ENCODE results near the gene OAT. TPM values are rescaled to one million over a fixed set of nuclear protein-coding genes. Genes with fewer than 3 reads are reported as not detected.
A peak's percentile ranks its signal among the peaks of the same experiment; 100 is the strongest.

OAT gene
- total RNA-seq, 1 experiment from 2014 or later, result 25.2 TPM

- H3K27ac ChIP-seq (ENCODE audit: low read depth, low read length, poor library complexity, severe bottlenecking), result no peak overlapping the region
- H3K36me3 ChIP-seq (ENCODE audit: insufficient read depth, low read length, poor library complexity, severe bottlenecking), result peaks cover 4% of the 10 kb centered on the region
- H3K27me3 ChIP-seq (replicated peaks; ENCODE audit: insufficient read depth, low read depth, low read length, poor library complexity), result no peaks in the 10 kb centered on the region
- ChIA-PET CTCF (no interaction called here), POLR2A (ENCODE audit: low non-redundant PET) (no interaction called here)
- no TSS peak for BruUV-seq (replicated peaks)
- intact Hi-C loops (cut with micrococcal nuclease; ENCODE audit: unreplicated experiment), result no loop called here
- TF ChIP-seq EZH2 (IDR thresholded peaks at IDR 0.05; ENCODE audit: borderline replicate concordance, low read depth, low read length, poor library complexity, severe bottlenecking), result no peak
- TF ChIP-seq CTCF (conservative IDR thresholded peaks at IDR 0.05; ENCODE audit: low read depth, low read length), result no peak
- no peaks in the 10 kb centered on the region for H3K9me3 ChIP-seq (ENCODE audit: low read depth, low read length, poor library complexity, severe bottlenecking)
- no peak for DNase-seq (ENCODE audit: low spot score)
- H3K4me1 ChIP-seq (ENCODE audit: insufficient read depth, low read length, poor library complexity, severe bottlenecking), result no peaks in the 10 kb centered on the region
- no peak overlapping the region for H3K4me3 ChIP-seq (ENCODE audit: low read depth, low read length, poor library complexity, severe bottlenecking)
Measured at GRCh38 chr10:124408357-124408756, 10.4 kb downstream of the OAT start.

- ChIA-PET POLR2A (ENCODE audit: low non-redundant PET) (no interaction called here), CTCF (no interaction called here)
- no peak for DNase-seq (ENCODE audit: low spot score)
- Histone ChIP-seq H3K27ac (ENCODE audit: low read depth, low read length, poor library complexity, severe bottlenecking) (no peak overlapping the region), H3K36me3 (ENCODE audit: insufficient read depth, low read length, poor library complexity, severe bottlenecking) (peaks cover 4% of the 10 kb centered on the region), H3K27me3 (replicated peaks; ENCODE audit: insufficient read depth, low read depth, low read length, poor library complexity) (no peaks in the 10 kb centered on the region), H3K9me3 (ENCODE audit: low read depth, low read length, poor library complexity, severe bottlenecking) (no peaks in the 10 kb centered on the region), H3K4me1 (ENCODE audit: insufficient read depth, low read length, poor library complexity, severe bottlenecking) (no peaks in the 10 kb centered on the region), H3K4me3 (ENCODE audit: low read depth, low read length, poor library complexity, severe bottlenecking) (no peak overlapping the region)
- TSS peak; percentile 27 for BruUV-seq (replicated peaks)
- intact Hi-C loops (cut with micrococcal nuclease; ENCODE audit: unreplicated experiment), result no loop called here
- TF ChIP-seq CTCF (conservative IDR thresholded peaks at IDR 0.05; ENCODE audit: low read depth, low read length), result no peak
- TF ChIP-seq EZH2 (IDR thresholded peaks at IDR 0.05; ENCODE audit: borderline replicate concordance, low read depth, low read length, poor library complexity, severe bottlenecking), result no peak
Measured at GRCh38 chr10:124407456-124407855, 11.3 kb downstream of the OAT start.

GRCh38 chr10:124403548-124403947 is 15.2 kb downstream of the OAT start:
- intact Hi-C loops (cut with micrococcal nuclease; ENCODE audit: unreplicated experiment), result no loop called here
- Histone ChIP-seq H3K4me3 (ENCODE audit: low read depth, low read length, poor library complexity, severe bottlenecking) (no peak overlapping the region), H3K4me1 (ENCODE audit: insufficient read depth, low read length, poor library complexity, severe bottlenecking) (no peaks in the 10 kb centered on the region), H3K36me3 (ENCODE audit: insufficient read depth, low read length, poor library complexity, severe bottlenecking) (peaks cover 3% of the 10 kb centered on the region), H3K9me3 (ENCODE audit: low read depth, low read length, poor library complexity, severe bottlenecking) (no peaks in the 10 kb centered on the region), H3K27ac (ENCODE audit: low read depth, low read length, poor library complexity, severe bottlenecking) (no peak overlapping the region), H3K27me3 (replicated peaks; ENCODE audit: insufficient read depth, low read depth, low read length, poor library complexity) (no peaks in the 10 kb centered on the region)
- POLR2A ChIA-PET (ENCODE audit: low non-redundant PET), result no interaction called here
- DNase-seq (ENCODE audit: low spot score), result peak; percentile 88
- no TSS peak for BruUV-seq (replicated peaks)
- CTCF ChIA-PET, result interaction anchor here (0.5 to 1.1 kb wide), 11 partner anchors 11 to 454 kb away, joined by 3 to 18 read pairs (median 3); no protein-coding TSS in a partner anchor
- TF ChIP-seq CTCF (conservative IDR thresholded peaks at IDR 0.05; ENCODE audit: low read depth, low read length), result peak; percentile 70
- TF ChIP-seq EZH2 (IDR thresholded peaks at IDR 0.05; ENCODE audit: borderline replicate concordance, low read depth, low read length, poor library complexity, severe bottlenecking), result no peak
